ENCODE measurements around the gene RHBDL2.
"Not testable (repeated sequence)": the region's sequence is repeated elsewhere in the genome, so short reads cannot be mapped to it uniquely, and the experiment has no call there.

Gene RHBDL2

GRCh38 chr1:38941527-38942019, at the start of gene RHBDL2:
TSS of gene RHBDL2 (minus strand) at chr1:38941830. CDS start at chr1:38919212, 22,618 bp downstream.
- no peak for DNase-seq

DNA sequence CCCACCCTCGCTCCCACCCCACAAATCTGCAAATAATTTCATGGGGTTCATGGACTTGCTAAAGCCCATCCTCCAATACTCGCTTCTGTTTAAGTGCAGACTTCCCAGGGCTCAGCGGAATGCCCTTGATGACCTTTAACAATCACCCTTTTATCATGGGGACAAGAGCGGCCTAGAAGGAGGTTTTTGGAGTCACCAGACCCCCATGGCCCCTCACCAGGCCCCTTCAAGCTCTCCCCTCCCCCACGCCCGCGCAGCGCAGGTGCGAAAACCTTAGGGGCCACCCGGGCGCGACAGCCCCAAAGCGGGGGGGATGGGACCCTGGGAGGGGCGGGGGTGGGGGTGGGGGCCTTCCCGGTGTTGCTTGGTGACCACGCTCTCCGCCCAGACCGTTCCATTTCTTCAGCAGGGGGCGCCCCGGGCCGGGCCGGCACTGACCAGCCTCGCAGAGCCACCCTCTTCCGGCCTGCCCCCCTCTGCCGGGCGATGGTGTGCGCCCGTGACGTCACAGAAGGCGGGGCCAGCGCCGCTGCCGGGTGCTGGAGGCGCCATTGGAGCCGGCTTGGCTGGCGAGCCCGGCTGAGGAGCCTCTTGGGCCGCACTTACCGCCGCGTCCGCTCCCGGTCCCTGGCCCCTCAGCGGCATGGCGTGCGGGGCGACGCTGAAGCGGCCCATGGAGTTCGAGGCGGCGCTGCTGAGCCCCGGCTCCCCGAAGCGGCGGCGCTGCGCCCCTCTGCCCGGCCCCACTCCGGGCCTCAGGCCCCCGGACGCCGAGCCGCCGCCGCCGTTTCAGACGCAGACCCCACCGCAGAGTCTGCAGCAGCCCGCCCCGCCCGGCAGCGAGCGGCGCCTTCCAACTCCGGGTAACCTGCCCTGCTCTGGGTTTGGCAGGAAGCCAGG, 49.4 kb upstream of the RHBDL2 start, which contains the start of gene AKIRIN1:
Gene AKIRIN1, plus strand, starts transcription at position 539 of the 900 bp plus-strand sequence. Its CDS starts 105 bp downstream, at position 644.
- DNase-seq = peak; percentile 99

DNA sequence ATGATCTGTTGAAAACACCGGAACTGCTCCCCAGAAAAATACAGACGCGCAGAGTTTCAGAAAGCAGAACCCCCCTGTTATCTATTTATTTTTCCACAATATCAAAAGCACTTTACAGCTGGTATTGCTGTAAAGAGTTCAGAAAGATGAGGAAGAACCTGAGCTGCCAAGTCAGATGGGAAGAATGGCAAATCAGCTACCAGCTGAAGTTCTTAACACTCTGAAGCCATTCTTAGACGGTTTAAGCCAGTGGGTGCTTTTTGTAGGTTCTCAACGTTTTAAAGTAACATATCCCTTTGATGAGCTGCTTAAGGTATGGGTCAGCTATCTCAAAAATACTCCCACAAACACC, 48.7 kb upstream of the RHBDL2 start:
- no peak for DNase-seq

DNA sequence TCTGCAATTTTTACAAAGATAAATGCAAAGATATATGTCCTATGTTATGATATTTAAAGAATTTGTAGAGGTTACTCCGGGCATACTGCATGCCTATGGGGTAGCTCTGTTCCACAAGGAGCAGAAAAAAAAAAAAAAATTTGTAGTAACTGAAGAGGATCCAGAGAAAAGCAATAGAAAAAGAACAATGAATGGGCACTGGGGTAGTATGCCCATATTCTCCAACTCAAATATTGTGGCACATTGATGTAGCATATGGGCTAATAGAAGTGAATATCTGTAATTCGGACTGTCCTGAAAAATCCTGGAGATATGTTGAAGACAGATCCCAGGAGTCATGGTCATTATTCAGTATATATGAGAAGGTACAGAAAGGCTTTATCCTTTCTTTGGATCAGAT, 48.3 kb upstream of the RHBDL2 start:
- DNase-seq = no peak

DNA sequence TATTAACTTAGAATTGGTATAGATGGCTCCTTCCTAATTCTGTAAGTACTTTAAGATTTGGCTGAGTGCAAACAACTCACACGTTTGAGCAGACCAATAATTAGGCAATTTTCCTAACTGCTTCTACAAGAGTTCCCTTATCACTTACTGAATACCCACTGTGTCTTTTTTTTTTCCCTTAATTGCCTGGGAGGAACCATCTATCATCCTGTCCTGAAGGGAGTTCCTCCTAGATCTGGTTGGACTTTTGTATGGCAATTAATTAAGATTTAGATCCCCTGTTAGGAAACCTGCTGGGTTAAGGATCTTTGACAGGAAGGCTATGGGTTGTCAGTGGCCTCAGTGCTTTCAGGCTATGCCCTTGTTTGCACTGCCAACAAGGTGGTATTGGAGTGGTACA, 37.8 kb upstream of the RHBDL2 start:
- DNase-seq = not testable (repeated sequence)

DNA sequence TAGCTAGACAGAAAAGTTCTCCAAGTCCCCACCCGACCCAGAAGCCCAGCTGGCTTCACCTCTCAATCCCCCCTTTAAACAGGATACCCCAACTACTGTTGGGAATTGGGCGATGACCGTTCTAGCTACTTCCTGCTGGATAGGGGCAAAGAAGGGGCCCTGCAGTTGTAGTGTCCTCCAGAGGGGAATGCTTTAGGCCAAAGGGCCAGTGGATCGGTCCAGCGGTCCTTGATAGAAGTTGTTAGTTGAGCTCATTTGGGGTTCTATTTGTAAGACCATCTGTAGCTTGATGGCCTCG, 36.6 kb upstream of the RHBDL2 start:
- DNase-seq = peak; percentile 47

- peak; percentile 48 for DNase-seq
These were observed 36.0 kb upstream of the RHBDL2 start for GRCh38 chr1:38977399-38978244.

GRCh38 chr1:38973659-38974437, 32.2 kb upstream of the RHBDL2 start:
- DNase-seq = no peak

GRCh38 chr1:38973145-38973544, 31.5 kb upstream of the RHBDL2 start:
- DNase-seq = not testable (repeated sequence)

GRCh38 chr1:38964140-38964548, 22.5 kb upstream of the RHBDL2 start:
- DNase-seq = no peak

DNA sequence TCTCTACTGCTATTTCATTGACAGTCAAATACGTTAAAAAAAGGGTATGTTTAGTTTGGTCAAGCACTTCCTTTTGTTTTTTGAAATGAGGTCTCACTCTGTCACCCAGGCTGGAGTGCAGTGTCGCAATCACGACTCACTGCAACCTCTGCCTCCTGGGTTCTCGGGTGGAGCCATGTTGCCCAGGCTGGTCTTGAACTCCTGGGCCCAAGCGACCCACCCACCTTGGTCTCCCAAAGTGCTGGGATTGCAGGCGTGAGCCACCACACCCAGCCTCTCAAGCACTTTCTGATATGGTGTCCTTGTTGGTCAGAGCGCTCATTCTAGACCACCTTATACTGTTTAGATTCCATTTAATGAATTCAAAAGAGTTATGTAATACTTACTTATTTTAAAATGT, 20.9 kb upstream of the RHBDL2 start:
- no peak for DNase-seq

- DNase-seq = no peak
These were observed 20.5 kb upstream of the RHBDL2 start for GRCh38 chr1:38962113-38962512.

GRCh38 chr1:38958967-38959366, 17.3 kb upstream of the RHBDL2 start:
- no peak for DNase-seq

- no peak for DNase-seq
These were observed 11.8 kb upstream of the RHBDL2 start for GRCh38 chr1:38953433-38953860.

GRCh38 chr1:38950553-38950952, 8.9 kb upstream of the RHBDL2 start:
- DNase-seq = no peak

GRCh38 chr1:38944547-38944946, 2.9 kb upstream of the RHBDL2 start:
- DNase-seq = no peak

GRCh38 chr1:38942664-38943428, 1.2 kb upstream of the RHBDL2 start:
- no peak for DNase-seq

GRCh38 chr1:38941093-38941492, 537 bp downstream of the RHBDL2 start:
- no peak for DNase-seq

DNA sequence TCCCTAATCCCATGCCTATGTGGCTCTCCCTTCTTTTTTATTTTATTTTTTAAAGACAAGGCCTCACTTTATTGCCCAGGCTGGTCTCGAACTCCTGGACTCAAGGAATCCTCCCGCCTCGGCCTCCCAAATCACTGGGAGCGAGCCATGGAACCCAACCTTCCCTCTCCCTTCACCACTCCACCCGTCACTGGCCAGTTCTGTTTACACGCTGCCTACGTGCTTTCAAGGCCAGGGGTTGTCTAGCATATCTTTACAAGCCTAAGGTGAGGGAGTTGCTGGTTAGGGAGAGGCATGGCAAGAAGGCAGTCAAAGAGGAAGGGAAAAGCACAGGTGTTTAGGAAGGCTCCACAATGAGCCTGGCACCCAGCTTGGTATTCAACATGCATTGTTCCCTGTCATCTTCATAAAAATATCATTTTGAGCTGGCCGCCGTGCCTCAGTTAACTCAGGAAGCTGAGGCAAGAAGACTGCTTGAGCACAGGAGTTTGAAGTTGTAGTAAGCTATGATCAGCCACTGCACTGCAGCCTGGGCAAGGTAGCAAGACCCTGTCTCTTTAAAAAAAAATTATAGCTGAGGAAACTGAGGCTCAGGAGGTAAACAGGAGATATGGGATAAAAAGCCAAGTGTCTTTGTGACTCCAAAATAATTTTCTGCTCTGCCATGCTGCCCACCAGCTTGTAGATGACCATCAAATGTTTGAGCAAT, 1.1 kb downstream of the RHBDL2 start:
- DNase-seq = no peak

DNA sequence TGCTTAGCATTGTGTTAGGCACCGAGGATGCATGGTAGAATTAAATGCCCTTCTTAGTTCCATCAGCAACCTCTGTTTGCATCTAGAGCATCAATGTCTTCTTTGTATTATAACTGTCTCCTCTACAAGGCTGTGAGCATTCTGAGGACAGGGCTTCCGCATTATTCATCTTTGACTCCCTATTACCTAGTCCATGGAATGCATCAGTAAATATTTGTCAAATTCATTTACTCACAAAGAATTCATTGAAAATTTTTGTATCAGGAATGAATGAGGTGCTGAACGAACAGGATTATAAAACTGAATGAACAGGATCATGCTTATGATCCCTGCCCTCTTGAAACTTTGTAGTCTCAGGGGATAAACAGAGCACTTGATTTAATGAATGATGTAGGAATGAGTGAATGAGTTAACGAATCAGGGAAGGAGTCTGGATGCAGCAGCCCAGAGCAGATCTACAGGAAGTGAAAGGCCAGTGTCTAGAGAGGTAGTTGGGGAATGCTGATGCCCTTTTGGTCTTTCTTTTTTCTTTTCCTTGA, 2.8 kb downstream of the RHBDL2 start:
- DNase-seq = no peak

- peak; percentile 27 for DNase-seq
These were observed 9.1 kb downstream of the RHBDL2 start for GRCh38 chr1:38932571-38932970.
